AG04450 (cell line): ENCODE results near the gene PCDHB9. TPM values are rescaled to one million over a fixed set of nuclear protein-coding genes. Genes with fewer than 3 reads are reported as not detected.
"Not testable (repeated sequence)": the region's sequence is repeated elsewhere in the genome, so short reads cannot be mapped to it uniquely, and the experiment has no call there.

Source experiments
- CTCF ChIA-PET: fragments of 300-600, 350-600 bp; formaldehyde crosslinking; extraction: SDS; loops from one replicate; lab custom pipeline; 2022; ENCODE audit warnings: antibody characterized with exemption, inconsistent platforms; lab: Charles Lee
- POLR2A ChIA-PET: fragments of 350-600 bp; formaldehyde crosslinking; extraction: SDS; loops from one replicate; lab custom pipeline; 2021; ENCODE audit warnings: antibody characterized with exemption, inconsistent platforms; lab: Yijun Ruan, JAX
- DNase-seq: peaks from one replicate; pipeline ENCODE4 v3.0.0-alpha.2; 2011; ENCODE audit warnings: low read depth, low spot score
- H3K27ac ChIP-seq: one replicate; pipeline ENCODE4 v1.5.1; 2012; ENCODE audit warnings: low read depth, low read length, control low read depth
- H3K27me3 ChIP-seq: one replicate; pipeline ENCODE4 v1.6.0; 2012; ENCODE audit warnings: low read length; ENCODE audit not compliant: control insufficient read depth, insufficient read depth
- H3K4me3 ChIP-seq: 2 replicates; pipeline ENCODE4 v1.5.1; 2011; ENCODE audit warnings: mild to moderate bottlenecking, low read depth, low read length, control low read depth
- H3K9me3 ChIP-seq: 2 replicates; pipeline ENCODE4 v1.5.1; 2012; ENCODE audit warnings: low read length; ENCODE audit not compliant: control insufficient read depth, insufficient read depth
- polyA plus RNA-seq: library from polyadenylated mRNA; depleted of rRNA; stranded (reverse); fragments of >200 nt; gene quantifications from 2 replicates; pipeline ENCODE4 v1.2.3, GENCODE V29; 2011
- TF ChIP-seq, protein P1 (sequence below): IDR thresholded peaks from 2 replicates; pipeline ENCODE4 v1.5.1; 2011; ENCODE audit warnings: low read depth, low read length, control low read depth, inconsistent platforms

Gene PCDHB9
- polyA plus RNA-seq, 1 experiment = 0.45 TPM

DNA sequence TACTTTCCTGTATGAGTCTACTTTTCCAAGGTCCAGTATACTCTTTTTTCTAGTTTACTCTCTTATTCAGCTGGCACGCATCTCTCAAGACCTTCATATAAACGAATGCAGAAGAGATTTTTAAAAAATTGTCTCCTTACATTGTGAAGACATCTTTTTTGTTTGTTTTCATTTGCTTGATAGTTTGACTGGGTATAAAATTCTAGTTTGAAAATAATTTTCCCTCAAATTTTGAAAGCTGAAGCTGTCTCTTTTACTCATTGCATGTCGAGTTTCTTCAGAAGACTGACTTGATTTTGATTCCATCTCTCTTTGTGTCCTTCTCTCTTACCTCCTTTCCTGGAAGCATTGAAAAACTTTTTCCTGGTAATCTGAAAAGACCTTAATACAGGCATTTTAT, 9.4 kb downstream of the PCDHB9 start:
- no peaks in the 10 kb centered on the region for H3K27me3 ChIP-seq
- CTCF ChIA-PET = interaction anchor here (1.2 kb wide), 1 partner anchor 9 kb away, joined by 3 read pairs; the partner anchor contains the start of gene PCDHB9
- TF ChIP-seq, protein P1, sequence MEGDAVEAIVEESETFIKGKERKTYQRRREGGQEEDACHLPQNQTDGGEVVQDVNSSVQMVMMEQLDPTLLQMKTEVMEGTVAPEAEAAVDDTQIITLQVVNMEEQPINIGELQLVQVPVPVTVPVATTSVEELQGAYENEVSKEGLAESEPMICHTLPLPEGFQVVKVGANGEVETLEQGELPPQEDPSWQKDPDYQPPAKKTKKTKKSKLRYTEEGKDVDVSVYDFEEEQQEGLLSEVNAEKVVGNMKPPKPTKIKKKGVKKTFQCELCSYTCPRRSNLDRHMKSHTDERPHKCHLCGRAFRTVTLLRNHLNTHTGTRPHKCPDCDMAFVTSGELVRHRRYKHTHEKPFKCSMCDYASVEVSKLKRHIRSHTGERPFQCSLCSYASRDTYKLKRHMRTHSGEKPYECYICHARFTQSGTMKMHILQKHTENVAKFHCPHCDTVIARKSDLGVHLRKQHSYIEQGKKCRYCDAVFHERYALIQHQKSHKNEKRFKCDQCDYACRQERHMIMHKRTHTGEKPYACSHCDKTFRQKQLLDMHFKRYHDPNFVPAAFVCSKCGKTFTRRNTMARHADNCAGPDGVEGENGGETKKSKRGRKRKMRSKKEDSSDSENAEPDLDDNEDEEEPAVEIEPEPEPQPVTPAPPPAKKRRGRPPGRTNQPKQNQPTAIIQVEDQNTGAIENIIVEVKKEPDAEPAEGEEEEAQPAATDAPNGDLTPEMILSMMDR = no peak
- POLR2A ChIA-PET = no interaction called here
- no peak overlapping the region for H3K27ac ChIP-seq
- no peak for DNase-seq
- no peak overlapping the region for H3K4me3 ChIP-seq
- peaks cover 20% of the 10 kb centered on the region for H3K9me3 ChIP-seq

DNA sequence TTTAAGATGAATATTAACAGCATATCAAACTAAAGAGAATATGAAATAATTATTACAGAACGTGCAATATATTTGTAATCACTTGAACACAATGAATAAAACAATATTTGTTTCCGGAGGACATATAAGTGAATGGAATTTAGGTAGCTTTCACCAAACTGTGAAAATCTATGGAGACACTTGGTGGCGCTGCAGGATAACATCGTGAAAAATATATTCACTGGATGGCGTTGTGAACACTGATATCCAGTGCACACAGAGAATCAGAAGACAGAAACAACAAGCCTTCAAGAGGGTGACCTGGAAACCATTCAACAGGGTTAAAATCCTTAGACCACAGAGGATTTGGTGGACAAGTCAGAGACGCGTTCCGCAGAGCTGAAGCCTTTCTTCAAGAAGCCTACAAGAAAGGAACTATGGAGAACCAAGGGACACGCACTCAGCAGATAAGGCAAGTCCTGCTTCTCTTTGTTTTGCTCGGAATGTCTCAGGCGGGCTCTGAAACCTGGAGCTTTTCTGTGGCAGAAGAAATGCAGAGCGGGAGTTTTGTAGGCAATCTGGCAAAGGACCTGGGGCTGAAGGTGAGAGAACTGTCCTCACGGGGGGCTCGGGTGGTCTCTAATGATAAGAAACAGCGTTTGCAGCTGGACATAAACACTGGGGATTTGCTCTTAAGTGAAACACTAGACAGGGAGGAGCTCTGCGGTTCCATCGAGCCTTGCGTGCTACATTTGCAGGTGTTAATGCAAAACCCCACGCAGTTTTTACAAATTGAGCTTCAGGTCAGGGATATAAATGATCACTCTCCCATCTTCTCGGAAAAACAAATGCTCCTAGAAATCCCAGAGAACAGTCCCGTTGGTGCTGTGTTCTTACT, 12.6 kb downstream of the PCDHB9 start, which contains the start of gene PCDHB11:
PCDHB11 (plus strand) TSS at position 269 of the 877 bp plus-strand sequence; CDS start at position 417, 148 bp downstream.
- no peak within 1 kb of the TSS for H3K27ac ChIP-seq
- ChIA-PET CTCF (interaction anchor here (0.9 to 1.0 kb wide), 2 partner anchors 28 to 121 kb away, joined by 3 read pairs; partner anchors contain the start of gene TAF7), POLR2A (no interaction called here)
- no peak within 1 kb of the TSS for H3K4me3 ChIP-seq
- no peaks in the 10 kb centered on the region for H3K27me3 ChIP-seq
- DNase-seq = no peak
- peaks cover 29% of the 10 kb centered on the region for H3K9me3 ChIP-seq
- TF ChIP-seq, protein P1 = no peak

DNA sequence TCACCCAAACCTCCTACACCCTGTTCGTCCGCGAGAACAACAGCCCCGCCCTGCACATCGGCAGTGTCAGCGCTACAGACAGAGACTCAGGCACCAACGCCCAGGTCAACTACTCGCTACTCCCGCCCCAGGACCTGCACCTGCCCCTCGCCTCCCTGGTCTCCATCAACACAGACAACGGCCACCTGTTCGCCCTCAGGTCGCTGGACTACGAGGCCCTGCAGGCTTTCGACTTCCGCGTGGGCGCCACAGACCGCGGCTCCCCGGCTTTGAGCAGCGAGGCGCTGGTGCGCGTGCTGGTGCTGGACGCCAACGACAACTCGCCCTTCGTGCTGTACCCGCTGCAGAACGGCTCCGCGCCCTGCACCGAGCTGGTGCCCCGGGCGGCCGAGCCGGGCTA, 14.2 kb downstream of the PCDHB9 start:
- POLR2A ChIA-PET, DNase-seq, CTCF ChIA-PET, H3K4me3 ChIP-seq, H3K27me3 ChIP-seq, H3K27ac ChIP-seq: not testable (repeated sequence)
- H3K9me3 ChIP-seq = peaks cover 28% of the 10 kb centered on the region

DNA sequence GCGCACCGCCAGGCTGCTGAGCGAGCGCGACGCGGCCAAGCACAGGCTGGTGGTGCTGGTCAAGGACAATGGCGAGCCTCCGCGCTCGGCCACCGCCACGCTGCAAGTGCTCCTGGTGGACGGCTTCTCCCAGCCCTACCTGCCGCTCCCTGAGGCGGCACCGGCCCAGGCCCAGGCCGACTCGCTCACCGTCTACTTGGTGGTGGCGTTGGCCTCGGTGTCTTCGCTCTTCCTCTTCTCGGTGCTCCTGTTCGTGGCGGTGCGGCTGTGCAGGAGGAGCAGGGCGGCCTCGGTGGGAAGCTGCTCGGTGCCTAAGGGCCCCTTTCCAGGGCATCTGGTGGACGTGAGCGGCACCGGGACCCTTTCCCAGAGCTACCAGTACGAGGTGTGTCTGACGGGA, 14.7 kb downstream of the PCDHB9 start:
- CTCF ChIA-PET, POLR2A ChIA-PET: not testable (repeated sequence)

DNA sequence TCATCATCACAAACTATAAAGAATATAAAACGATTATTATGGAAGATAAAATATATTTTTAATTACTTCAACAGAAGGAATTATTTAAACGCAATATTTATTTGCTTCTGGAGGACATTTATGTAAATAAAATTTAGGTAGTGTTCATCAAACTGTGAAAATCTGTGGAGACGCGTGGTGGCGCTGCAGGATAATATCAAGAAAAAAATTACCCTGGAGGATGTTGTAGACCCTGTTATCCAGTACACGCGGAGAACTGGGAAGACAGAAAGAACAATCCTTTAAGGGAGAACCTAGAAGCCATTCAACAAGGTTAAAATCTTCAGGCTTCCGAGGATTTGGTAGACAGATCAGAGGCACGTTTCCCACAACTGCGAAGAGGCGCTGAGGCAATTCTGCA, 21.5 kb downstream of the PCDHB9 start, which contains the start of gene PCDHB12:
PCDHB12 (plus strand) TSS at position 242 of the 400 bp plus-strand sequence. CDS start 189 bp downstream, outside the sequence.
- Histone ChIP-seq H3K27me3 (no peaks in the 10 kb centered on the region), H3K9me3 (peaks cover 18% of the 10 kb centered on the region), H3K27ac (no peak within 1 kb of the TSS), H3K4me3 (no peak within 1 kb of the TSS)
- no peak for DNase-seq
- CTCF ChIA-PET = interaction anchor here (0.7 to 2.1 kb wide), 4 partner anchors 16 to 359 kb away, joined by 3 to 10 read pairs (median 4); partner anchors contain the start of gene PCDHB10
- TF ChIP-seq, protein P1 = no peak
- POLR2A ChIA-PET = no interaction called here

More for the DNA sequence above, 14.7 kb downstream of the PCDHB9 start:
- H3K27me3 ChIP-seq, H3K27ac ChIP-seq, DNase-seq, H3K4me3 ChIP-seq: not testable (repeated sequence)
- peaks cover 28% of the 10 kb centered on the region for H3K9me3 ChIP-seq

DNA sequence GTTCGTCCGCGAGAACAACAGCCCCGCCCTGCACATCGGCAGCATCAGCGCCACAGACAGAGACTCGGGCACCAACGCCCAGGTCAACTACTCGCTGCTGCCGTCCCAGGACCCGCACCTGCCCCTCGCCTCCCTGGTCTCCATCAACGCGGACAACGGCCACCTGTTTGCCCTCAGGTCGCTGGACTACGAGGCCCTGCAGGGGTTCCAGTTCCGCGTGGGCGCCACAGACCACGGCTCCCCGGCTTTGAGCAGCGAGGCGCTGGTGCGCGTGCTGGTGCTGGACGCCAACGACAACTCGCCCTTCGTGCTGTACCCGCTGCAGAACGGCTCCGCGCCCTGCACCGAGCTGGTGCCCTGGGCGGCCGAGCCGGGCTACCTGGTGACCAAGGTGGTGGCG, 23.3 kb downstream of the PCDHB9 start:
- H3K9me3 ChIP-seq = peaks cover 17% of the 10 kb centered on the region
- H3K4me3 ChIP-seq, DNase-seq, CTCF ChIA-PET, H3K27ac ChIP-seq, POLR2A ChIA-PET, H3K27me3 ChIP-seq: not testable (repeated sequence)

DNA sequence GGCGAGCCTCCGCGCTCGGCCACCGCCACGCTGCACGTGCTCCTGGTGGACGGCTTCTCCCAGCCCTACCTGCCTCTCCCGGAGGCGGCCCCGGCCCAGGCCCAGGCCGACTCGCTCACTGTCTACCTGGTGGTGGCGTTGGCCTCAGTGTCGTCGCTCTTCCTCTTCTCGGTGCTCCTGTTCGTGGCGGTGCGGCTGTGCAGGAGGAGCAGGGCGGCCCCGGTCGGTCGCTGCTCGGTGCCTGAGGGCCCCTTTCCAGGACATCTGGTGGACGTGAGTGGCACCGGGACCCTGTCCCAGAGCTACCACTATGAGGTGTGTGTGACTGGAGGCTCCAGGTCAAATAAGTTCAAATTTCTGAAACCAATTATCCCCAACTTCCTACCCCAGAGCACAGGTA, 23.9 kb downstream of the PCDHB9 start:
- DNase-seq, CTCF ChIA-PET, H3K4me3 ChIP-seq, H3K27me3 ChIP-seq, H3K27ac ChIP-seq, POLR2A ChIA-PET: not testable (repeated sequence)
- peaks cover 21% of the 10 kb centered on the region for H3K9me3 ChIP-seq

DNA sequence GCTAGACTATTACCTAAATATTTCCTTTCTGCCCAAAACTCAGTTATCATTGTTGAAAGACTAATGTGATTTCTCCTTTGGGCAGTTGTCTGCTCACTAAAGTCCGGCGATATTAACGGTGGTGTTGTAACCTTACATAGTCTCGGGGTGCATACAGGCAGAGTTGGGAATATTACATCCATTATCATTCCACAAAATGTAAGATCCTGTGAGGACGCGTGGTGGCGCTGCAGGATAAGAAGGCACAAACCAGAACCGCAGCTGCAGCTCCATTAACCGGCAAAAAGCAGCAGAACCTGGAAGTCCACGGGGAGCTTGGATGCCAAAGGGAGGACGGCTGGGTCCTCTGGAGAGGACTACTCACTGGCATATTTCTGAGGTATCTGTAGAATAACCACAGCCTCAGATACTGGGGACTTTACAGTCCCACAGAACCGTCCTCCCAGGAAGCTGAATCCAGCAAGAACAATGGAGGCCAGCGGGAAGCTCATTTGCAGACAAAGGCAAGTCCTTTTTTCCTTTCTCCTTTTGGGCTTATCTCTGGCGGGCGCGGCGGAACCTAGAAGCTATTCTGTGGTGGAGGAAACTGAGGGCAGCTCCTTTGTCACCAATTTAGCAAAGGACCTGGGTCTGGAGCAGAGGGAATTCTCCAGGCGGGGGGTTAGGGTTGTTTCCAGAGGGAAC, 26.8 kb downstream of the PCDHB9 start, which contains the start of gene PCDHB13:
PCDHB13 (plus strand) TSS at position 264 of the 684 bp plus-strand sequence; CDS start at position 469, 205 bp downstream.
- H3K4me3 ChIP-seq, DNase-seq, POLR2A ChIA-PET, H3K27me3 ChIP-seq, H3K27ac ChIP-seq: not testable (repeated sequence)
- CTCF ChIA-PET = interaction anchor here (0.8 kb wide), 1 partner anchor 354 kb away, joined by 3 read pairs; no protein-coding TSS in a partner anchor
- H3K9me3 ChIP-seq = peaks cover 28% of the 10 kb centered on the region
